Liver (tissue), 9 donors: ENCODE measurements around the gene ARMH1. TPM values are rescaled to one million over a fixed set of nuclear protein-coding genes. Genes with fewer than 3 reads are reported as not detected.

ENCODE experiments used
- DNase-seq: peaks from one replicate; pipeline ENCODE4 v3.0.0-alpha.2; 2017; ENCODE audit warnings: low spot score
- H3K27ac ChIP-seq, 2 donors: one replicate each; pipeline ENCODE4 v1.7.0; 2013; ENCODE audit warnings: inconsistent platforms in 2 of 2, low read length in 2 of 2, control low read depth in 1 of 2, low read depth in 1 of 2, mild to moderate bottlenecking in 1 of 2
- H3K27me3 ChIP-seq, 4 donors: one replicate each; pipeline versions ENCODE4 v1.6.1 to v1.7.0; 2013; ENCODE audit warnings: low read length in 3 of 4, inconsistent platforms in 1 of 4, mild to moderate bottlenecking in 1 of 4, moderate library complexity in 1 of 4; ENCODE audit not compliant: control insufficient read depth in 4 of 4, insufficient read depth in 4 of 4
- H3K36me3 ChIP-seq, 4 donors: one replicate each; pipeline versions ENCODE4 v1.6.1 to v1.7.0; 2013; ENCODE audit warnings: low read length in 3 of 4, mild to moderate bottlenecking in 3 of 4, low read depth in 1 of 4, moderate library complexity in 1 of 4; ENCODE audit not compliant: control insufficient read depth in 4 of 4, insufficient read depth in 3 of 4
- H3K4me1 ChIP-seq, 4 donors: one replicate each; pipeline versions ENCODE4 v1.6.1 to v1.7.0; 2013; ENCODE audit warnings: low read length in 3 of 4, mild to moderate bottlenecking in 3 of 4, moderate library complexity in 1 of 4; ENCODE audit not compliant: control insufficient read depth in 4 of 4, insufficient read depth in 4 of 4
- H3K4me3 ChIP-seq, 3 donors: one replicate each; pipeline versions ENCODE4 v1.6.1 to v1.7.0; 2013; ENCODE audit warnings: low read length in 3 of 3, control low read depth in 1 of 3, low read depth in 1 of 3, mild to moderate bottlenecking in 1 of 3
- H3K9ac ChIP-seq, 2 donors: one replicate each; pipeline ENCODE4 v1.7.0; 2013; ENCODE audit warnings: low read length in 2 of 2, mild to moderate bottlenecking in 2 of 2, moderate library complexity in 2 of 2, control low read depth in 1 of 2, low read depth in 1 of 2
- H3K9me3 ChIP-seq, 4 donors: one replicate each; pipeline versions ENCODE4 v1.6.1 to v1.7.0; 2013; ENCODE audit warnings: low read length in 3 of 4; ENCODE audit not compliant: control insufficient read depth in 4 of 4
- EGR1 ChIP-seq, 2 donors: IDR thresholded peaks; 2 replicates each; pipeline ENCODE4 v1.6.1; 2016 to 2018; ENCODE audit warnings: antibody characterized with exemption in 2 of 2, low read depth in 2 of 2
- FOXA1 ChIP-seq: IDR thresholded peaks from 2 replicates; pipeline ENCODE4 v1.6.1; 2016; ENCODE audit warnings: antibody characterized with exemption
- FOXA2 ChIP-seq: IDR thresholded peaks from 2 replicates; pipeline ENCODE4 v1.6.1; 2016; ENCODE audit warnings: antibody characterized with exemption
- GABPA ChIP-seq, 2 donors: IDR thresholded peaks in 1 of 2; conservative IDR thresholded peaks in 1 of 2; 2 replicates each; pipeline ENCODE4 v1.6.1; 2016; ENCODE audit warnings: antibody characterized with exemption in 2 of 2, mild to moderate bottlenecking in 1 of 2, moderate library complexity in 1 of 2
- HNF4A ChIP-seq, 2 donors: conservative IDR thresholded peaks; 2 replicates each; pipeline ENCODE4 v1.6.1; 2016; ENCODE audit warnings: antibody characterized with exemption in 2 of 2, mild to moderate bottlenecking in 2 of 2
- HNF4G ChIP-seq: IDR thresholded peaks from 2 replicates; pipeline ENCODE4 v1.6.1; 2016; ENCODE audit warnings: antibody characterized with exemption
- JUND ChIP-seq, 2 donors: IDR thresholded peaks; 2 replicates each; pipeline ENCODE4 v1.6.1; 2016; ENCODE audit warnings: antibody characterized with exemption in 2 of 2
- NR2F2 ChIP-seq: IDR thresholded peaks from 2 replicates; pipeline ENCODE4 v1.6.1; 2016; ENCODE audit warnings: antibody characterized with exemption
- RAD21 ChIP-seq, 2 donors: IDR thresholded peaks; 2 replicates each; pipeline ENCODE4 v1.6.1; 2016; ENCODE audit warnings: antibody characterized with exemption in 2 of 2, mild to moderate bottlenecking in 2 of 2
- RXRA ChIP-seq, 2 donors: IDR thresholded peaks; 2 replicates each; pipeline ENCODE4 v1.6.1; 2017 to 2018; ENCODE audit warnings: antibody characterized with exemption in 2 of 2, mild to moderate bottlenecking in 1 of 2
- SP1 ChIP-seq: IDR thresholded peaks from 2 replicates; pipeline ENCODE4 v1.6.1; 2018; ENCODE audit warnings: antibody characterized with exemption, mild to moderate bottlenecking
- TAF1 ChIP-seq: conservative IDR thresholded peaks from 2 replicates; pipeline ENCODE4 v1.6.1; 2016; ENCODE audit warnings: antibody characterized with exemption, mild to moderate bottlenecking
- YY1 ChIP-seq: IDR thresholded peaks from 2 replicates; pipeline ENCODE4 v1.6.1; 2016; ENCODE audit warnings: antibody characterized with exemption, mild to moderate bottlenecking
- WGBS: extraction: QIAGEN DNeasy Blood & Tissue Kit; methylation state at CpG from one replicate; pipeline ENCODE4 v1.1.7; 2013; 5-methylcytosine and 5-hydroxymethylcytosine counted together
- polyA plus RNA-seq, 2 donors: library from polyadenylated mRNA; stranded (reverse) in 1 of 2; unstranded in 1 of 2; fragments of 200-250 nt in 1 of 2; fragments of >200 nt in 1 of 2; fragmentation: Nextera tagmentation in 1 of 2; extraction: Ambion mirVana in 1 of 2; gene quantifications; one replicate each; pipeline versions ENCODE4 v1.2.1 to v1.2.3, GENCODE V29; 2013 to 2015
- total RNA-seq, 2 donors: library from RNA; depleted of rRNA; stranded (reverse); fragments of >200 nt; gene quantifications; one replicate each; pipeline ENCODE4 v1.2.3, GENCODE V29; 2014
- TF ChIP-seq, protein P1 (sequence below): IDR thresholded peaks from 2 replicates; pipeline ENCODE4 v1.6.1; 2016; ENCODE audit warnings: antibody characterized with exemption
- TF ChIP-seq, protein P2 (sequence below): fragments of 150-350 bp; IDR thresholded peaks from 2 replicates; pipeline ENCODE4 v1.5.1; 2017; ENCODE audit warnings: improper control_type of control experiment, low read depth, low read length; ENCODE audit not compliant: missing input control
- TF ChIP-seq, protein P3 (sequence below): IDR thresholded peaks from 2 replicates; pipeline ENCODE4 v1.6.1; 2016; ENCODE audit warnings: antibody characterized with exemption, mild to moderate bottlenecking
- TF ChIP-seq, protein P4 (sequence below): IDR thresholded peaks from 2 replicates; pipeline ENCODE4 v1.6.1; 2016; ENCODE audit warnings: antibody characterized with exemption
- TF ChIP-seq, protein P5 (sequence below): IDR thresholded peaks from 2 replicates; pipeline ENCODE4 v1.6.1; 2016; ENCODE audit warnings: antibody characterized with exemption
- donor health status: healthy.
- donor health status: healthy.
- donor health status: healthy.
- donor health status: healthy.
- donor health status: healthy.

Gene ARMH1
- total and polyA plus RNA-seq, 4 donors = 2.2 to 20.3 (median 5.5) TPM

DNA sequence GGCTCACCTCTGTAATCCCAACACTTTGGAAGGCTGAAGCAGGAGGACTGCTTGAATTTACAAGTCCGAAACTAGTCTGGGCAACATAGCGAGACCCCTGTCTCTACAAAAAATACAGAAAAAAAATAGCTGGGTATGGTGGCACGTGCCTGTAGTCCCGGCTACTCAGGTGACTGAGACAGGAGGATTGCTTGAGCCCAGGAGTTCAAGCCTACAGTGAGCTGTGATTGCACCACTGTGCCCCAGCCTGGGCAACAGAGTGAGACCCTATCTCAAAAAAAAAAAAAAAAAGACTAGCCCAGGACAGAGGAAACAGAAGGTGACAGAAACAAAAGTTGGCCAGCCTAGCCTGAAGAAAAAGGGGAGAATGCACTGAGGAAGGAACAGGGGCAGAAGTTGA lies 21.2 kb downstream of the ARMH1 start:
- 96% methylated on average over 4 of the region's 4 CpGs for WGBS

More for the DNA sequence above, 21.2 kb downstream of the ARMH1 start:
- Histone ChIP-seq H3K4me1 (peaks cover 0 to under 1% (median under 1%) of the 10 kb centered on the region in 4 donors), H3K27ac (no peak overlapping the region), H3K9me3 (no peaks in the 10 kb centered on the region), H3K4me3 (no peak overlapping the region), H3K36me3 (no peaks in the 10 kb centered on the region), H3K9ac (no peak overlapping the region), H3K27me3 (no peaks in the 10 kb centered on the region)
- TF ChIP-seq JUND (IDR thresholded peaks at IDR 0.05) (no peak), FOXA2 (no peak), FOXA1 (no peak), EGR1 (IDR thresholded peaks at IDR 0.05; ENCODE audit: low read depth in 2 of 2) (no peak), HNF4G (no peak), SP1 (no peak), HNF4A (conservative IDR thresholded peaks at IDR 0.05) (no peak), RAD21 (IDR thresholded peaks at IDR 0.05) (no peak), TAF1 (no peak), NR2F2 (no peak), YY1 (no peak), GABPA (IDR thresholded peaks at IDR 0.05 in 1 of 2, conservative IDR thresholded peaks at IDR 0.05 in 1 of 2) (no peak), RXRA (IDR thresholded peaks at IDR 0.05) (no peak)
- TF ChIP-seq, protein P1, sequence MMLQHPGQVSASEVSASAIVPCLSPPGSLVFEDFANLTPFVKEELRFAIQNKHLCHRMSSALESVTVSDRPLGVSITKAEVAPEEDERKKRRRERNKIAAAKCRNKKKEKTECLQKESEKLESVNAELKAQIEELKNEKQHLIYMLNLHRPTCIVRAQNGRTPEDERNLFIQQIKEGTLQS = no peak
- TF ChIP-seq, protein P2, sequence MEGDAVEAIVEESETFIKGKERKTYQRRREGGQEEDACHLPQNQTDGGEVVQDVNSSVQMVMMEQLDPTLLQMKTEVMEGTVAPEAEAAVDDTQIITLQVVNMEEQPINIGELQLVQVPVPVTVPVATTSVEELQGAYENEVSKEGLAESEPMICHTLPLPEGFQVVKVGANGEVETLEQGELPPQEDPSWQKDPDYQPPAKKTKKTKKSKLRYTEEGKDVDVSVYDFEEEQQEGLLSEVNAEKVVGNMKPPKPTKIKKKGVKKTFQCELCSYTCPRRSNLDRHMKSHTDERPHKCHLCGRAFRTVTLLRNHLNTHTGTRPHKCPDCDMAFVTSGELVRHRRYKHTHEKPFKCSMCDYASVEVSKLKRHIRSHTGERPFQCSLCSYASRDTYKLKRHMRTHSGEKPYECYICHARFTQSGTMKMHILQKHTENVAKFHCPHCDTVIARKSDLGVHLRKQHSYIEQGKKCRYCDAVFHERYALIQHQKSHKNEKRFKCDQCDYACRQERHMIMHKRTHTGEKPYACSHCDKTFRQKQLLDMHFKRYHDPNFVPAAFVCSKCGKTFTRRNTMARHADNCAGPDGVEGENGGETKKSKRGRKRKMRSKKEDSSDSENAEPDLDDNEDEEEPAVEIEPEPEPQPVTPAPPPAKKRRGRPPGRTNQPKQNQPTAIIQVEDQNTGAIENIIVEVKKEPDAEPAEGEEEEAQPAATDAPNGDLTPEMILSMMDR = no peak
- TF ChIP-seq, protein P3, sequence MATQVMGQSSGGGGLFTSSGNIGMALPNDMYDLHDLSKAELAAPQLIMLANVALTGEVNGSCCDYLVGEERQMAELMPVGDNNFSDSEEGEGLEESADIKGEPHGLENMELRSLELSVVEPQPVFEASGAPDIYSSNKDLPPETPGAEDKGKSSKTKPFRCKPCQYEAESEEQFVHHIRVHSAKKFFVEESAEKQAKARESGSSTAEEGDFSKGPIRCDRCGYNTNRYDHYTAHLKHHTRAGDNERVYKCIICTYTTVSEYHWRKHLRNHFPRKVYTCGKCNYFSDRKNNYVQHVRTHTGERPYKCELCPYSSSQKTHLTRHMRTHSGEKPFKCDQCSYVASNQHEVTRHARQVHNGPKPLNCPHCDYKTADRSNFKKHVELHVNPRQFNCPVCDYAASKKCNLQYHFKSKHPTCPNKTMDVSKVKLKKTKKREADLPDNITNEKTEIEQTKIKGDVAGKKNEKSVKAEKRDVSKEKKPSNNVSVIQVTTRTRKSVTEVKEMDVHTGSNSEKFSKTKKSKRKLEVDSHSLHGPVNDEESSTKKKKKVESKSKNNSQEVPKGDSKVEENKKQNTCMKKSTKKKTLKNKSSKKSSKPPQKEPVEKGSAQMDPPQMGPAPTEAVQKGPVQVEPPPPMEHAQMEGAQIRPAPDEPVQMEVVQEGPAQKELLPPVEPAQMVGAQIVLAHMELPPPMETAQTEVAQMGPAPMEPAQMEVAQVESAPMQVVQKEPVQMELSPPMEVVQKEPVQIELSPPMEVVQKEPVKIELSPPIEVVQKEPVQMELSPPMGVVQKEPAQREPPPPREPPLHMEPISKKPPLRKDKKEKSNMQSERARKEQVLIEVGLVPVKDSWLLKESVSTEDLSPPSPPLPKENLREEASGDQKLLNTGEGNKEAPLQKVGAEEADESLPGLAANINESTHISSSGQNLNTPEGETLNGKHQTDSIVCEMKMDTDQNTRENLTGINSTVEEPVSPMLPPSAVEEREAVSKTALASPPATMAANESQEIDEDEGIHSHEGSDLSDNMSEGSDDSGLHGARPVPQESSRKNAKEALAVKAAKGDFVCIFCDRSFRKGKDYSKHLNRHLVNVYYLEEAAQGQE = no peak
- TF ChIP-seq, protein P4, sequence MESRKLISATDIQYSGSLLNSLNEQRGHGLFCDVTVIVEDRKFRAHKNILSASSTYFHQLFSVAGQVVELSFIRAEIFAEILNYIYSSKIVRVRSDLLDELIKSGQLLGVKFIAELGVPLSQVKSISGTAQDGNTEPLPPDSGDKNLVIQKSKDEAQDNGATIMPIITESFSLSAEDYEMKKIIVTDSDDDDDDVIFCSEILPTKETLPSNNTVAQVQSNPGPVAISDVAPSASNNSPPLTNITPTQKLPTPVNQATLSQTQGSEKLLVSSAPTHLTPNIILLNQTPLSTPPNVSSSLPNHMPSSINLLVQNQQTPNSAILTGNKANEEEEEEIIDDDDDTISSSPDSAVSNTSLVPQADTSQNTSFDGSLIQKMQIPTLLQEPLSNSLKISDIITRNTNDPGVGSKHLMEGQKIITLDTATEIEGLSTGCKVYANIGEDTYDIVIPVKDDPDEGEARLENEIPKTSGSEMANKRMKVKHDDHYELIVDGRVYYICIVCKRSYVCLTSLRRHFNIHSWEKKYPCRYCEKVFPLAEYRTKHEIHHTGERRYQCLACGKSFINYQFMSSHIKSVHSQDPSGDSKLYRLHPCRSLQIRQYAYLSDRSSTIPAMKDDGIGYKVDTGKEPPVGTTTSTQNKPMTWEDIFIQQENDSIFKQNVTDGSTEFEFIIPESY = no peak
- TF ChIP-seq, protein P5, sequence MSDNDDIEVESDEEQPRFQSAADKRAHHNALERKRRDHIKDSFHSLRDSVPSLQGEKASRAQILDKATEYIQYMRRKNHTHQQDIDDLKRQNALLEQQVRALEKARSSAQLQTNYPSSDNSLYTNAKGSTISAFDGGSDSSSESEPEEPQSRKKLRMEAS = no peak
- DNase-seq = no peak
